GM18519 (cell line): ENCODE measurements around the gene NHS.

ENCODE experiments used
- ATAC-seq: cut with Tn5 transposase; IDR thresholded peaks from one replicate; pipeline ENCODE4 v1.9.1; 2021; ENCODE audit warnings: mild to moderate bottlenecking, moderate library complexity; ENCODE audit not compliant: unreplicated experiment, low FRiP score

NHS gene

DNA sequence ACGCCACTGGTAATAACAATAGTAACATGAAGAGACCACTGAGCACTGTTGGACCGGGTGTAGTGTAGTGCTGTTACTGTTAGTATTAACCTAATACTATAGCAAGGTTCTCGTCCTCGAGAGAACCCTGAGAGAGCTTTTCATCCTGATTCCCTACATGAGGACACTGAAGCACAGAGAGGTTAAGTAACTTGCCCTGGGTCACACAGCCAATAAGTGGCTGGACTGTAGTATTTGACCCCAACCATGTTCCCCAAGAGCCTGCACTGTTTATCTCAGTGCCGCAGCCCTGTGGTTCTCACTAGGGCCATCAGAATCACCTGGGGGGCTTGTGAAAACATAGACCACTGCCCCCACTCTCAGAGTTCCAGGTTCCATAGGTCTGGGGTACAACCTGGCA lies 372.7 kb downstream of the NHS start:
- no peak for ATAC-seq

DNA sequence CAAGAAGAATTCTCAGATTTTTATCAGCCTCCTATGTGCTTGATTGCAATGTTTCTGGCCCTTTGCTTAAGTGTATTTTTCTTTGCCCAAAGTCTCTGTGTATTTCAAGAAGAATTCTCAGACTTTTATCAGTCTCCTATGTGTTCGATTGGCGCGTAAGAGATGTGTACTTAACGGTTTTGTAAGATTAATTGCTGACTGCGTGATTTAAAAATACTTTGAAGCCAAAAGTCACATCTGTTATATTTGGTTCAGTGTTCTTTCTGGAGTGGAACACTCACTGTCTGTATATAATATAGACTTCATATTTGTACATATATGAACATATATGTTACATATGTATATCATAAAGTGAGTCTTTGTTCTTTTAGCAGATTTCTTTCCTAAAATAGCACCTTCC lies 373.7 kb downstream of the NHS start:
- no peak for ATAC-seq

DNA sequence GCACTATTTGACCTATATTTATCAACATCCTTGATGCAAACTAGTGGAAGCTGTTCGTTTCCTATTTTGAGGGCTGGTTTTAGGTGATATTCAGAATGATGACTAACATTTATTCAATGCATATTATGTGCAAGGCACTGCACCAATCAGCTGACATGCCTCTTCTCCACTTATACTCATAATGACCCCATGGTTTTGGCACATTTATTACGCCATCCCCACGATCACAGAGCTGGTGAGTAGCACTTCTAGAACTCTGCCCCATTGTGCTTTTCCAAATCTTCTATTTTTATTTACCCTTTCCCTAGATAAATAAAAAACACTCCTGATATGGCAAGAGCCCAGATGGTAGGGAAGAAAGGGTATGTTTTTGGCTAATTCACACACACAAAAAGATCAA lies 375.4 kb downstream of the NHS start:
- no peak for ATAC-seq

DNA sequence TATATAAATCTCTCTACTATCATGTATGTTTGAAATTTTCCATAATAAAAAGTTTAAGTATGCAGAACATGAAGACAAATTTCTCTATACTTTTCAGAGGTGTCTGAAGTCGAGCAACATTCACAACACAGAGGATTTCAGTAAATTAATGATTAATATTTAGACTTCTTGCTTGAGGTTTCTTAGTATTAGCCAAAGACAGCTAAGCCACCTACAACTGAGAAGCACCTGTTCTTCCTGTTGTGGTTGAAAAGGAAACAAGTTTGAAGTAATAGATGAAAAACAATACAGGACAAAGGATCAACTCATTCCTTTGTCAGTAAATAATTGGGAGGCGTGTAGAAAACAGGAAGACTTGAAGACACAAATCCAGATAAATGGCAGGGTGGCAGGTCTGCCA lies 383.4 kb downstream of the NHS start:
- ATAC-seq, result no peak

DNA sequence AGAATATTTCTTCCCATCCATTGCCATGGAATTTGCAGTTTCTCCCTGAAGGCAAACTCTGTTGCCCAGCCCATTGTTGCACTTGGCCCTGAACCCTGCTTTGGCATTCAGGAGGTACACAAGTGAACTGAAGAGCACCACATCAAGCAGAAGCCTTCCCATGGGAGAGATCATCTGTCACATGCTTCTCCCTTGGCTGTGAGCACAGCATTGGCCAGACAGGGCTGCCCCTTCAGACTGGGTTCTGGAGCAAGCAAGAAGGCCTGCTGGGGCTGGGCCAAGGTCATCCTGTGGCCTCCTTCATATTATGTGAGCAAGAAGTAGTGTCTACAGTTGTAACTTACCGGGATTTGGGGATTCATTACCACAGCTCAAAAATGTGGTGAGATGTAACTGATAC lies 385.0 kb downstream of the NHS start:
- ATAC-seq, result no peak

DNA sequence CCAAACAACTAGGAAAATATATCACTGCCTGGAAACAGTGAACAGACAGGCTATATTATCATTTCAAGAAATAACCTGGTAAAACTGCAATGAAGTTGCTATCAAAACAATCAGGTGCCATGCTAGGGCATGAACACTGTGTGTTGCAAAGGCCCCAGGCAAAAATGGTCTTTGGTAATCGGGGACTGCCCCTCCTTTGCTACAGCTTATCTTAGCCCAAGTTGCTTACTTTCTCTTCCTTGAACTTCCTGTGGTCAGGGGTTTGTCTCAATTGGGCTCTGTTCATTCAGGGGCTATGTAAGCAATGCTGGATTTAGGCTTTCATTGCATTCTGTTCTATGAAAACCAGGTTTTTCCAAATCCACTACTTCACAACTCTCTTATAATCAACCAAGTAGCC lies 392.7 kb downstream of the NHS start:
- ATAC-seq, result no peak

DNA sequence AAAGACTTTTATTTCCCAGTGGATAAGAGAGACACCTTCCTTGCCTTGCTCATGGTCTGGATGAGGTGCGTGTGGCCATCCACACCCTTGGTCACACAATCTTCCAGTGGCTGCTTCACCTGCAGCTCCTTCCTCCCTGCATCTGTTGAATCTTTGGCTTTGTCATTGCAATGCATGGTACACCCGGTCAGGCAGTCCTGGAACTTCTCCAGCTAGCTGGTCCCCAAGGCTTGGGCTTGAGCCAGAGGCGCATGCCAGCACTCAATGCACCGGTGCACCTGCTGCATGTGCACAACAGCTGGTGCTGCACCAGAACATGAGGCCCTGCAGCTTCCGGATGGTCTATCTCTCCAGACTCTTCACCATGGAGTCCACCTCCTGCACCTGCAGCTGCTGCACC lies 394.0 kb downstream of the NHS start:
- ATAC-seq, result no peak

DNA sequence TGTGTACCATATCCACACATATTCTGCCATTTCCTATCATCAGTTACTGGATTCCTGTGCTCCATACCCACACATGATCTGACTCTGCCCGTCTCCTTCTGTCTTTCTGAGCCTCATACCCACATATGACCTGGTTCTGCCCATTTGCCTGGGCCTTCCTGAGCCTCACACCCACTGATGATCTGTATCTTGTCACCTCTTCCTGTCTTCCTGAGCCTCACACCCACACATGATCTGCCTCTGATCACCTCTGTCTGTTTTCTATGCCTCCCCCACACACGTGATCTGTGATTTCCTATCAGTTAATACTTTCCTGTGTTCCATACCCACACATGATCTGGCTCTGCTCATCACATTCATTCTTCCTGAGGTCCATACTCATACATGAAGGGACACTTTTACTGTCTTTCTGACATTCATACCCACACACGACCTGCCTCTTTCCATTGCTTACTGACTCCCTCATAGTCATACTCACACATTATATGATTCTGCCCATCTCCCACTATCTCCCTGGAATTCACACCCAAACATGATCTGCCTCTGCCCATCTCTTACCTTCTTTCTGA lies 394.8 kb downstream of the NHS start:
- ATAC-seq, result no peak

DNA sequence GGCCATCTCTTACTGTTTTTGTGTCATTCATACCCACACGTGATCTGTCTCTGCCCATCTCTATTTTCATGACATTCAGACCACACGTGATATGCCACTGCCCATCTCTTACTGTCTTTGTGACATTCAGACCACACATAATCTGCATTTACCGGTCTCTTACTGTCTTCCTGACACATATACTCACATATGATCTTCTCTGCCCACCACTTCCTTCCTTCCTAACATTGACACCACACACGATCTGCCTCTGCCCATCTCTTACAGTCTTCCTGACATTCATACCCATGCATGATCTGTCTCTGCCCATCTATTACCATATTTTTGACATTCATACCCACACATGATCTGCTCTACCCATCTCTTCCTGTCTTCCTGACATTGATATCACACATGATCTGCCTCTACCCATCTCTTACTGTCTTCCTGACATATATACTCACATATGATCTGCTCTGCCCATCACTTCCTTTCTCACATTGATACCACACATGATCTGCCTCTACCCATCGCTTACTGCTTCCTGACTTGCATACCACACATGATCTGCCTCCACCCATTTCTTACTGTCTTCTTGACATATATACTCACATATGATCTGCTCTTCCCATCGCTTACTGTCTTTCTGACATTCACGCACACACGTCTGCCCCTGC lies 398.3 kb downstream of the NHS start:
- no peak for ATAC-seq

DNA sequence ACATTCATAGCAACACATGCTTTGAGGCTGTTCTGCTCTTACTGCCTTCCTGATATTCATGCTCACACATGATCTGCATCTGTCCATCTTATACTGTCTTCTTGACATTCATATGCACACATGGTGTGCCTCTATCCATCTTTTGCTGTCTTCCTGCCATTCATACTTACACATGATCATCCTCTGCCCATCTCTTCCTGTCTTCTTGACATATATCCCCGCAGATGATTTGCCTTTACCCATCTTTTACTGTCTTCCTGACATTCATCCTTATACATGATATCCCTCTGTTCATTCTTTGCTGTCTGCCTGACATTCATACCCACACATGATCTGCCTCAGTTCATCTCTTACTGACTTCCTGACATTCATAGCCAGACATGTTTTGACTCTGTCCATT lies 399.1 kb downstream of the NHS start:
- no peak for ATAC-seq

DNA sequence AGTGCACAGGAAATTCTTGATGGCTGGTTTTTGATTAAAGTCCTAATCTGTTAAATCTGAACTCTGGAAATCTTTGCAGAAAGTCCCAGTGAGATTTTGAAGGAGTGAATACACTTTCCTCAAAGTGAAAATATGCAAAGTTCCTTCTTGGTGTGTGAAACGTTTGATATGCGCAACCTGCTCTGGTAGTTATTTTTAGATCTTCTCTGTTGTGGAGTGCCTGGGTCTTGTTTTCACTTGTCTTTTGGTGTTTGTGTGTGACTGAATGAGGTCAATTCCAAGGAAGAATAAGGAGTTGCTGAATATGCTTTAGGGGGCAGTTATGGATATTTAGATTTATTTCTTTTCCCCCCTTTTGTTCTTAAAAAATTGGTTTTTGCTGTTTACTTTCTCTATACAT lies 404.0 kb downstream of the NHS start:
- no peak for ATAC-seq

DNA sequence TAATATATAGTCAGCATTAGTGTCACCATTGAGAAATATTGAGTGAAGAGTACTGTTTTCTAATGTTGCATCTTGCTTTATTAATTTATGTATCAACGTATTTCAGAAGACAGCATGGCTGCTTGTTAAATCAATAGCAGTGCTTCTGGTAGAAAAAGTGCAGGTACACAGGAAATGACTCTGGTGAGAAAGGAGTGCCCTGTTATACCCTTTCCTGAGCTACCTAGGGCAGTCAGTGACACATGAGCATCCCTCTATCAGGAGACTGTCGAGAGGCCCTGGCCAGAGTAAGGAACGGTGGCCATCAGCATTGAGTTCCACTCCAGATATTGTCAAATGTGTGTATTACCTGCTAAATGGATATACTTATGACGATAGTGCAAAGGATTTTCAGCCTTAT lies 404.4 kb downstream of the NHS start:
- no peak for ATAC-seq
